ENCODE data around the gene PYGB. TPM values are rescaled to one million over a fixed set of nuclear protein-coding genes. Genes with fewer than 3 reads are reported as not detected.

Gene PYGB
- total and polyA plus RNA-seq, 4 donors, result 30.3 to 90.3 (median 47.3) TPM

DNA sequence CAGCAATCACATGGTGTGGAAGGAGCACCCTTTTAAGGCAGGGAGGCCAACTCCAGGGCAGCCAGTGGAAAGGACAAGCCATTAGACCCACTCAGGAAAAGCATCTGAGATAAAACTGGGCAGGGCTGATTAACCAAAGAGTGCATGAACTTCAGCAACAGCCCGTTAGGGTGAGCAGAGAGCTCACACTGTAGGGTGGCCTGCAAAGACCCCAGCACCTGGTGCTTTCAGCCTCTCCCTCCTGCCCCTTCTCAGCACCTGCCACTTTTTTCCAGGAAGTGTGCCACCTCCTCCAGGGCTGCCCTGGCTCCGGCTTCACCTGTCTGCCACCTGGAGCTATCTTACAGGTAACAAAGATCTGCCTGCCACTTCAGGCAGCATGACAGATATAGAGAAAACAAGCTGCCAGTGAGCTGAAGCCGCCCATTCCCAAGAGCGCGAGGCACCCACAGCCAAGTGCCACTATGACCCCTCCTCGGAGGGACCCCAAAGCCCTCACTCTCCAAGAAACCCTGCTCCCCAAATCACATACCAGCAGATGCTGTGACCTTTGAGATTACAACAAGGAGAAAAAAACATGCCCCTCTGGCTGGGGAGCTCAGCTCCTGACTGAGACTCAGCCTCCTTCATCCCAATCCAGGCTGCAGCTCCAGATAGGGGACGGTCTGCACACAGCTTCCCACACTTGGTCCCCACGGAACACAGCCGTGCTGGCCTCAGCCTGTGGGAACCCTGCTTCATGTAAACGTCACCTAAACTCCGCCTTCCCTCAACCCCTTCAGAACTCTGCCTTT lies 71.6 kb downstream of the PYGB start:
- WGBS, 2 donors, result 84 to 89% methylated on average over 11 of the region's 11 CpGs
- no peak for DNase-seq

DNA sequence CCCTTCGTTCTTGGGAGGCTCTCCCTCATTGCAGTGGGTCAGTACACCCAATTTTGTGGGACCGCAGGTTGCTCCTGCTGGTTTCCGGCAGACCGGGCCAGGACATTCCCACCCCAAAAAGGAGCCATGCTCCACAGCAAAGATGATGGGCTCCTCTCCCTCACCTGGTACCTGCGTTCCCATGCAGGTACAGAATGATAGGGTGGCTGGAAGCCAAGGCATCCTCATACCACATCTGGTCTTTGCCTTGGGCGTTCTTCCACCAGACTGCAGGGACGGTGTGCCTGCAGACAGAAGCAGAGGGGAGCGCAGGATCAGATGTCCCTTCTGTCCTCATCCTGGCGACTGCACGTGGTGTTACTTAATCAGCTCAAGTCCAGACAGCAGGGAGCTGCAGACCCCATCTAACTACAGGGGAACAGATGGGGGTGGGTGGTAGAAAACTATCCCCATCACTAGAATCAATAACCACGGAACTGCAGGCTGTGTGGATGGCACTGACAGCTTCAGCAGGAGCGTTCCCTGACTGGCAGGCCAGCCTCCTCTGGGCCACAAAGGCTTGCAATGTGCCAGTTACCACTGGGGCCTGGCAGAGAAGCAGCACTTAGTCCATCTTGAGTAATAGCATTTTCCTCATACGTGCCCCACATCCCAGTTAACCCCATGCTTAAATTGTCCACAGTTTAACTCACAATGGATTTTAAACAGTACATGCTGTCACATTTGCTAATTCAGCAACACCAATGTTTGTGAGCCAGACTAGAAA lies 72.3 kb downstream of the PYGB start:
- 87 to 91% methylated on average over 13 of the region's 13 CpGs for WGBS, 2 donors
- Histone ChIP-seq H3K9ac (ENCODE audit: insufficient read depth in 1 of 2, low read length in 2 of 2) (no peak overlapping the region), H3K9me3 (ENCODE audit: control insufficient read depth in 4 of 4, insufficient read depth in 3 of 4, low read length in 3 of 4) (peaks cover 0 to 5% (median 0%) of the 10 kb centered on the region in 4 donors), H3K4me3 (no peak overlapping the region), H3K4me1 (ENCODE audit: control insufficient read depth in 5 of 5, insufficient read depth in 5 of 5, low read length in 5 of 5) (peaks cover 0 to 4% (median 0%) of the 10 kb centered on the region in 5 donors), H3K27ac (ENCODE audit: low read depth in 1 of 2, low read length in 1 of 2) (no peak overlapping the region), H3K36me3 (ENCODE audit: control insufficient read depth in 4 of 4, insufficient read depth in 4 of 4, low read length in 4 of 4) (peaks cover 0 to 12% (median 7%) of the 10 kb centered on the region in 4 donors), H3K27me3 (ENCODE audit: control insufficient read depth in 3 of 3, insufficient read depth in 3 of 3, low read length in 2 of 3) (no peaks in the 10 kb centered on the region)
- DNase-seq, result no peak
- TF ChIP-seq, protein P1, sequence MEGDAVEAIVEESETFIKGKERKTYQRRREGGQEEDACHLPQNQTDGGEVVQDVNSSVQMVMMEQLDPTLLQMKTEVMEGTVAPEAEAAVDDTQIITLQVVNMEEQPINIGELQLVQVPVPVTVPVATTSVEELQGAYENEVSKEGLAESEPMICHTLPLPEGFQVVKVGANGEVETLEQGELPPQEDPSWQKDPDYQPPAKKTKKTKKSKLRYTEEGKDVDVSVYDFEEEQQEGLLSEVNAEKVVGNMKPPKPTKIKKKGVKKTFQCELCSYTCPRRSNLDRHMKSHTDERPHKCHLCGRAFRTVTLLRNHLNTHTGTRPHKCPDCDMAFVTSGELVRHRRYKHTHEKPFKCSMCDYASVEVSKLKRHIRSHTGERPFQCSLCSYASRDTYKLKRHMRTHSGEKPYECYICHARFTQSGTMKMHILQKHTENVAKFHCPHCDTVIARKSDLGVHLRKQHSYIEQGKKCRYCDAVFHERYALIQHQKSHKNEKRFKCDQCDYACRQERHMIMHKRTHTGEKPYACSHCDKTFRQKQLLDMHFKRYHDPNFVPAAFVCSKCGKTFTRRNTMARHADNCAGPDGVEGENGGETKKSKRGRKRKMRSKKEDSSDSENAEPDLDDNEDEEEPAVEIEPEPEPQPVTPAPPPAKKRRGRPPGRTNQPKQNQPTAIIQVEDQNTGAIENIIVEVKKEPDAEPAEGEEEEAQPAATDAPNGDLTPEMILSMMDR (IDR thresholded peaks at IDR 0.05; ENCODE audit: control extremely low read depth, extremely low read depth), result no peak
- ATAC-seq (ENCODE audit: insufficient read depth, low FRiP score), result no peak

More for the DNA sequence above, 71.6 kb downstream of the PYGB start:
- H3K9ac ChIP-seq (ENCODE audit: insufficient read depth in 1 of 2, low read length in 2 of 2), result no peak overlapping the region
- peak overlapping the region in 1 of 2 donors; percentile 73 for H3K27ac ChIP-seq (ENCODE audit: low read depth in 1 of 2, low read length in 1 of 2)
- no peaks in the 10 kb centered on the region for H3K27me3 ChIP-seq (ENCODE audit: control insufficient read depth in 3 of 3, insufficient read depth in 3 of 3, low read length in 2 of 3)
- H3K36me3 ChIP-seq (ENCODE audit: control insufficient read depth in 4 of 4, insufficient read depth in 4 of 4, low read length in 4 of 4), result peaks cover 0 to 16% (median 9%) of the 10 kb centered on the region in 4 donors
- no peak for ATAC-seq (ENCODE audit: insufficient read depth, low FRiP score)
- TF ChIP-seq, protein P1 (IDR thresholded peaks at IDR 0.05; ENCODE audit: control extremely low read depth, extremely low read depth), result no peak
- peaks cover 0 to 5% (median 0%) of the 10 kb centered on the region in 4 donors for H3K9me3 ChIP-seq (ENCODE audit: control insufficient read depth in 4 of 4, insufficient read depth in 3 of 4, low read length in 3 of 4)
- H3K4me3 ChIP-seq, result no peak overlapping the region
- H3K4me1 ChIP-seq (ENCODE audit: control insufficient read depth in 5 of 5, insufficient read depth in 5 of 5, low read length in 5 of 5), result peaks cover 0 to 2% (median 0%) of the 10 kb centered on the region in 5 donors

DNA sequence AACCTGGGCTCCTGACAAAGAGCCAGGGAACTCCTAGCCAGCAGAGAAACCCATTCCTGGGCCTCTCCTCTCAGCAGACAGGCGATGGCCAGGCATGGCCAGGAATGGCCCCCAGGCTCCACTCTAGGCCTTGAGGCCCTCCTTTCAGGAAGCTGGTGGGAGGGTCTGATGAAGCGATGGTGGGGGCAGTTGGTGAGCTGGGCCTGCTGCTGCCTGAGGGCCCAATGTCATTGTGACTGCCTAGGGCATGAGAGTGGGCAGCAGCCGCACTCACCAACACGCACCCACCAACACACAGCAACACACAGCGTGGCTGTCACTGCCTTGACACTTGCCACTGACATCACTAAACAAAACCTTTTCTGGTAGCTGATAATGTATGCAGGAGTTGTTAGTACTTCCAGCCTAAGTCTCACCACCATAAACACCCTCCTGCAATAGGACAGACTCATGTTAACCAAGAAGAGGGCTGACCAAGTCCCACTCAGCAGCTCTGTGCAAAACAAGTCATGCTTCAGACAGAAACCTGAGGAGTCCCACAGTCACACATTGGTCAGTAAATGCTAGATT lies 73.5 kb downstream of the PYGB start:
- TF ChIP-seq, protein P1 (IDR thresholded peaks at IDR 0.05; ENCODE audit: control extremely low read depth, extremely low read depth), result no peak
- 87 to 96% methylated on average over 5 of the region's 5 CpGs for whole genome bisulfite sequencing, 2 donors
- no peak overlapping the region for H3K27ac ChIP-seq (ENCODE audit: low read depth in 1 of 2, low read length in 1 of 2)
- H3K36me3 ChIP-seq (ENCODE audit: control insufficient read depth in 4 of 4, insufficient read depth in 4 of 4, low read length in 4 of 4), result peaks cover 0 to 10% (median 7%) of the 10 kb centered on the region in 4 donors
- peaks cover 0 to 7% (median 0%) of the 10 kb centered on the region in 5 donors for H3K4me1 ChIP-seq (ENCODE audit: control insufficient read depth in 5 of 5, insufficient read depth in 5 of 5, low read length in 5 of 5)
- no peak for ATAC-seq (ENCODE audit: insufficient read depth, low FRiP score)
- peaks cover 0 to 5% (median 0%) of the 10 kb centered on the region in 4 donors for H3K9me3 ChIP-seq (ENCODE audit: control insufficient read depth in 4 of 4, insufficient read depth in 3 of 4, low read length in 3 of 4)
- H3K4me3 ChIP-seq, result no peak overlapping the region
- no peak overlapping the region for H3K9ac ChIP-seq (ENCODE audit: insufficient read depth in 1 of 2, low read length in 2 of 2)
- no peaks in the 10 kb centered on the region for H3K27me3 ChIP-seq (ENCODE audit: control insufficient read depth in 3 of 3, insufficient read depth in 3 of 3, low read length in 2 of 3)
- DNase-seq, result no peak
